Endothelial cell of umbilical vein (primary cell): Measurements from ENCODE around the gene ANKRD34A. TPM values are rescaled to one million over a fixed set of nuclear protein-coding genes. Genes with fewer than 3 reads are reported as not detected.

Experiments
- BruUV-seq: library from RNA; stranded (reverse); fragments of 400-500 nt; replicated peaks from 2 replicates; lab custom pipeline; 2021; lab: Mats Ljungman, UMichigan
- CTCF ChIA-PET: fragments of 300-600, 350-600 bp; sonication (Branson Sonifier 250); formaldehyde crosslinking; loops from one replicate; lab custom pipeline; 2021; ENCODE audit warnings: antibody characterized with exemption, inconsistent platforms; lab: Charles Lee
- POLR2A ChIA-PET: fragments of 300-600, 350-600 bp; sonication (Branson Sonifier 250); formaldehyde crosslinking; loops from one replicate; lab custom pipeline; 2021; ENCODE audit warnings: antibody characterized with exemption, inconsistent platforms; lab: Charles Lee
- DNase-seq: peaks from one replicate; pipeline ENCODE4 v3.0.0-alpha.2; 2011; ENCODE audit warnings: low read depth, low spot score
- FAIRE-seq: peaks from 2 replicates; lab custom pipeline; 2011; peaks lifted over from hg19 to GRCh38; lab: Jason Lieb, UNC
- H2AFZ ChIP-seq: 2 replicates; pipeline ENCODE4 v1.6.0; 2012; ENCODE audit warnings: low read depth, low read length, control low read depth, inconsistent platforms
- H3K27ac ChIP-seq: 2 replicates; pipeline ENCODE4 v1.5.1; 2011; ENCODE audit warnings: low read depth, mild to moderate bottlenecking, control low read depth, low read length, moderate library complexity; ENCODE audit not compliant: insufficient read depth
- H3K27me3 ChIP-seq, 2 experiments: 2 replicates each; pipeline versions ENCODE4 v1.6.0 to v1.6.1; 2011; ENCODE audit warnings: low read length in 2 of 2, mixed read lengths in 1 of 2; ENCODE audit not compliant: control insufficient read depth in 2 of 2, insufficient read depth in 2 of 2
- H3K36me3 ChIP-seq, 2 experiments: 2 replicates in 1 of 2; 3 replicates in 1 of 2; pipeline ENCODE4 v1.5.1; 2011; ENCODE audit warnings: low read length in 2 of 2, mild to moderate bottlenecking in 1 of 2, moderate library complexity in 1 of 2; ENCODE audit not compliant: control insufficient read depth in 2 of 2, insufficient read depth in 2 of 2; ENCODE audit errors: extremely low read depth in 1 of 2
- H3K4me1 ChIP-seq: 3 replicates; pipeline ENCODE4 v1.5.1; 2011; ENCODE audit warnings: mild to moderate bottlenecking, low read length; ENCODE audit not compliant: control insufficient read depth, insufficient read depth; ENCODE audit errors: extremely low read depth
- H3K4me2 ChIP-seq: 2 replicates; pipeline ENCODE4 v1.6.1; 2011; ENCODE audit warnings: low read length, control low read depth, mixed read lengths; ENCODE audit not compliant: insufficient read depth
- H3K4me3 ChIP-seq, 3 experiments: fragments of 200-600 bp in 1 of 3; sonication (generic), shearing (Covaris generic) in 1 of 3; replicated peaks in 1 of 3; 2 replicates each; pipeline ENCODE4 v1.5.1; 2011 to 2016; ENCODE audit warnings: control low read depth in 3 of 3, low read length in 3 of 3, mild to moderate bottlenecking in 2 of 3, inconsistent platforms in 1 of 3, low read depth in 1 of 3, moderate library complexity in 1 of 3; ENCODE audit not compliant: insufficient read depth in 1 of 3
- H3K79me2 ChIP-seq: 2 replicates; pipeline ENCODE4 v1.6.0; 2012; ENCODE audit warnings: low read length, inconsistent platforms; ENCODE audit not compliant: control insufficient read depth, insufficient read depth
- H3K9ac ChIP-seq: replicated peaks from 2 replicates; pipeline ENCODE3; 2011; ENCODE audit warnings: low read length, control low read depth; ENCODE audit not compliant: insufficient read depth; ENCODE audit errors: extremely low read depth
- H3K9me1 ChIP-seq: replicated peaks from 3 replicates; pipeline ENCODE4 v1.6.0; 2011; ENCODE audit warnings: mild to moderate bottlenecking, low read length; ENCODE audit not compliant: control insufficient read depth, insufficient read depth; ENCODE audit errors: extremely low read depth
- H3K9me3 ChIP-seq: replicated peaks from 2 replicates; pipeline ENCODE4 v1.5.1; 2012; ENCODE audit warnings: low read length, inconsistent platforms; ENCODE audit not compliant: control insufficient read depth, insufficient read depth
- H4K20me1 ChIP-seq: replicated peaks from 2 replicates; pipeline ENCODE3; 2011; ENCODE audit warnings: mild to moderate bottlenecking, low read length; ENCODE audit not compliant: control insufficient read depth, insufficient read depth; ENCODE audit errors: extremely low read depth
- EZH2 ChIP-seq: IDR thresholded peaks from 2 replicates; pipeline ENCODE4 v1.6.1; 2012; ENCODE audit warnings: borderline replicate concordance, low read depth, mild to moderate bottlenecking, moderate library complexity, low read length, inconsistent platforms; ENCODE audit not compliant: severe bottlenecking
- FOS ChIP-seq: IDR thresholded peaks from 2 replicates; pipeline ENCODE4 v1.6.1; 2011; ENCODE audit warnings: mild to moderate bottlenecking, low read length, moderate library complexity, borderline replicate concordance; ENCODE audit not compliant: insufficient read depth
- GATA2 ChIP-seq: IDR thresholded peaks from 2 replicates; pipeline ENCODE4 v1.7.0; 2011; ENCODE audit warnings: low read depth, mild to moderate bottlenecking, moderate library complexity, mixed read lengths, low read length; ENCODE audit not compliant: insufficient read length, insufficient read depth
- JUN ChIP-seq: IDR thresholded peaks from 2 replicates; pipeline ENCODE4 v1.6.1; 2011; ENCODE audit warnings: borderline replicate concordance, low read depth; ENCODE audit not compliant: insufficient read length, insufficient read depth
- MYC ChIP-seq: IDR thresholded peaks from one replicate; pipeline ENCODE4 v1.6.1; 2011; ENCODE audit warnings: mild to moderate bottlenecking, low read depth, low read length
- POLR2A ChIP-seq: IDR thresholded peaks from 2 replicates; pipeline ENCODE4 v1.6.1; 2012; ENCODE audit warnings: low read depth, mild to moderate bottlenecking, control low read depth, low read length
- POLR2AphosphoS5 ChIP-seq: IDR thresholded peaks from 2 replicates; pipeline ENCODE4 v1.6.1; 2012; ENCODE audit warnings: low read depth, mild to moderate bottlenecking, control low read depth, low read length, moderate library complexity; ENCODE audit not compliant: insufficient read depth
- dilution Hi-C: fragments of 300-500 bp; cut with MboI; formaldehyde crosslinking; loops from one replicate; pipeline ENCODE4 v1.15.0; 2019; ENCODE audit warnings: low sequenced_read_pairs; ENCODE audit not compliant: extremely low pct_ligation_motif_present
- intact Hi-C: fragments of 100-400 bp; cut with micrococcal nuclease; formaldehyde crosslinking; loops from one replicate; pipeline ENCODE4 v1.10.0; 2022
- polyA plus RNA-seq, 4 experiments: library from polyadenylated mRNA; depleted of rRNA in 3 of 4; stranded (reverse) in 3 of 4; unstranded in 1 of 4; fragments of >200 nt; gene quantifications; 2 replicates each; pipeline versions ENCODE4 v1.2.1 to v1.2.3, GENCODE V29; 2011 to 2012; ENCODE audit warnings: missing spikeins in 1 of 4
- total RNA-seq: library from RNA; stranded (reverse); gene quantifications from 2 replicates; pipeline ENCODE4 v1.2.3, GENCODE V29; 2021
- TF ChIP-seq, protein P1 (sequence below): IDR thresholded peaks from 2 replicates; pipeline ENCODE4 v1.6.1; 2011; ENCODE audit not compliant: insufficient read depth, insufficient read length
- TF ChIP-seq, protein P2 (sequence below), 2 donors: IDR thresholded peaks; 1 replicate in 1 of 2; 2 replicates in 1 of 2; pipeline ENCODE4 v1.5.1; 2011; ENCODE audit warnings: low read length in 2 of 2, mild to moderate bottlenecking in 2 of 2, moderate library complexity in 2 of 2, control low read depth in 1 of 2, inconsistent platforms in 1 of 2, low read depth in 1 of 2; ENCODE audit not compliant: insufficient read depth in 1 of 2; ENCODE audit errors: extremely low read depth in 1 of 2

The ANKRD34A gene
- total and polyA plus RNA-seq, 2 donors (not counting 3 experiments of a cell fraction or from before 2014, with no cell fraction given) = 0.24 to 0.43 TPM

DNA sequence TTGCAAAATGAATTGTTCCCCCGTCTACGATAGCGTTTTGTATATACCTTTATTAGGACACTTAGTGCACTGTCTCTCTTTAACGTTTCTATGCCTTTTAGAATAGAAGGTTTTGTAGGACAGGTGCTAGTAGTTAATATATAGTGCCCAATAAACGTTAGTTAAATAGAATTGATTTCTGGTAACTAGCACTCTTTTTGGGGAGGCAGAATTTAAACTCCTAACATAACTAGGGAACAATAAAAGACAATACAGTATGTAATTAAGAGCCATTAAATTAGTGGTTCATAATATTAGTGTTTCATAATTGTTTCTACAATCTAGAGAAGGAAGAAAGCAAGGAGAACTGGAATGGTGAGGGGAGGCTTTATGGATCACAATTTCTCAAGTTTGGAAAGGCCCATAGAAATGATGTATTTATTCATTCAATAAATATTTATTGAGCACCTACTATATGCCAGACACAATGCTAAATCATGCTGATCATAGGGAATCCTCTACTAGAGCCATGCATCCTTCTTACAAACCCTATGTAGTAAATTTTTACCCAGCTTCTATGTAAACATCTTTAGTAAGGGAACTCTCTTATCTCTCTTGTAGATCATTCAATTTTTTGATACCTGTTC lies 857 bp upstream of the ANKRD34A start:
- Histone ChIP-seq H3K9ac (peak overlapping the region; percentile 49), H3K9me1 (no peaks in the 10 kb centered on the region), H3K27ac (no peak overlapping the region), H3K4me1 (peaks cover 34% of the 10 kb centered on the region), H3K4me2 (peak overlapping the region; percentile 82), H4K20me1 (no peaks in the 10 kb centered on the region), H2AFZ (peak overlapping the region; percentile 81), H3K9me3 (no peaks in the 10 kb centered on the region), H3K27me3 (no peaks in the 10 kb centered on the region), H3K36me3 (no peaks in the 10 kb centered on the region), H3K79me2 (no peaks in the 10 kb centered on the region), H3K4me3 (peak overlapping the region; percentile 38 to 77 (median 60))
- FAIRE-seq = peak; percentile 50
- BruUV-seq = no TSS peak
- ChIA-PET CTCF (interaction anchor here (0.9 to 2.5 kb wide), 14 partner anchors 7 to 120 kb away, joined by 3 to 23 read pairs (median 7); partner anchors contain the start of genes LIX1L, NUDT17, PEX11B and PIAS3), POLR2A (interaction anchor here (0.6 to 1.8 kb wide), 6 partner anchors 11 to 106 kb away, joined by 3 to 10 read pairs (median 4); partner anchors contain the start of gene PIAS3)
- intact Hi-C loops = no loop called here
- dilution Hi-C loops = no loop called here
- TF ChIP-seq GATA2 (no peak), JUN (no peak), EZH2 (no peak), POLR2A (no peak), FOS (no peak), POLR2AphosphoS5 (no peak), MYC (no peak)
- TF ChIP-seq, protein P1, sequence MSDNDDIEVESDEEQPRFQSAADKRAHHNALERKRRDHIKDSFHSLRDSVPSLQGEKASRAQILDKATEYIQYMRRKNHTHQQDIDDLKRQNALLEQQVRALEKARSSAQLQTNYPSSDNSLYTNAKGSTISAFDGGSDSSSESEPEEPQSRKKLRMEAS = no peak
- TF ChIP-seq, protein P2, sequence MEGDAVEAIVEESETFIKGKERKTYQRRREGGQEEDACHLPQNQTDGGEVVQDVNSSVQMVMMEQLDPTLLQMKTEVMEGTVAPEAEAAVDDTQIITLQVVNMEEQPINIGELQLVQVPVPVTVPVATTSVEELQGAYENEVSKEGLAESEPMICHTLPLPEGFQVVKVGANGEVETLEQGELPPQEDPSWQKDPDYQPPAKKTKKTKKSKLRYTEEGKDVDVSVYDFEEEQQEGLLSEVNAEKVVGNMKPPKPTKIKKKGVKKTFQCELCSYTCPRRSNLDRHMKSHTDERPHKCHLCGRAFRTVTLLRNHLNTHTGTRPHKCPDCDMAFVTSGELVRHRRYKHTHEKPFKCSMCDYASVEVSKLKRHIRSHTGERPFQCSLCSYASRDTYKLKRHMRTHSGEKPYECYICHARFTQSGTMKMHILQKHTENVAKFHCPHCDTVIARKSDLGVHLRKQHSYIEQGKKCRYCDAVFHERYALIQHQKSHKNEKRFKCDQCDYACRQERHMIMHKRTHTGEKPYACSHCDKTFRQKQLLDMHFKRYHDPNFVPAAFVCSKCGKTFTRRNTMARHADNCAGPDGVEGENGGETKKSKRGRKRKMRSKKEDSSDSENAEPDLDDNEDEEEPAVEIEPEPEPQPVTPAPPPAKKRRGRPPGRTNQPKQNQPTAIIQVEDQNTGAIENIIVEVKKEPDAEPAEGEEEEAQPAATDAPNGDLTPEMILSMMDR (IDR thresholded peaks at IDR 0.05; ENCODE audit: extremely low read depth in 1 of 2, insufficient read depth in 1 of 2, low read depth in 1 of 2, low read length in 2 of 2) = no peak
- DNase-seq = no peak
